ENCODE data around the gene LRAT. TPM values are rescaled to one million over a fixed set of nuclear protein-coding genes. Genes with fewer than 3 reads are reported as not detected.
A peak's percentile ranks its signal among the peaks of the same experiment; 100 is the strongest.

Gene LRAT
- total and polyA plus RNA-seq, 2 of the 13 experiments (the other 11 are each of a cell fraction or from before 2014, with no cell fraction given), result 0.11 TPM; not detected in 1

DNA sequence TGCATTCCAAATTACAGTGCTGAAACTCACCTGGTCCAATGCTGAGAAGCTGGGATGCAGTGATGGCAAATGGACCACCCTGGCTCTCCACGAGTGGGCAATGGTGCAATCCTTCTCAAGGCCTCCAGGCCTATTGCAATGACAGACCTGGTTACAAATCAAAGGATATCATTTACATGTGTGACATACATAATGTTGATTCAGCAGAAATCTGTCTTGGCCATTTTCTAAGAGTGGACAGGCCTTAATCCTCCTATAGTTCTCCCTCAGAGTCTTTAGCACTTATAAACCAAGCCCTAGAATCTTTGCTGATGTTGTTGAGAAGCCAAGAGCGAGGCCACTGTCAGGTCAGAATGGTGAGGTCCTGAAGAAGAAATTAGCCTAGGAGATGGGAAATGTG lies 17.1 kb downstream of the LRAT start:
- POLR2A ChIA-PET, result no interaction called here

DNA sequence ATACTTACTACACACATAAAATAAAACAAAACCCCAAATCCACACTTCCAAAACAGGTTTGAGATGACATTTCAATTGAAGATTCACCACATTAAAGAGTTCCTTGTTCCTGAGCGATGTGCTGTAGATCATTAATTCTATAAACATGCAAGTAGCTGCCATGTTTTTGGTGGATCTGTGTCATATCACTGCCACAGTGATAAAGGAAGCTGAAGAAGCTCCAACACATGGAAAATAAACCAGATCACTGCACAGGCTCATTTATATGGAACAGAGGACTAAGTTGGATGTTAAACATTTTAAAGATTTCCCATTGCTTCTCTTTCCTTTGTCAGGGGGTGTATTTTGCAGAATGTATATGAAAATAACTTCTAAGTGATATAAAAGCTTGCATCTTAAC lies 34.5 kb downstream of the LRAT start:
- no peaks in the 10 kb centered on the region for H3K79me2 ChIP-seq (ENCODE audit: insufficient read depth, low read length)
- CTCF ChIA-PET (ENCODE audit: low intra/inter-chr PET ratio, low total read pairs), result interaction anchor here (1.8 kb wide), 1 partner anchor 140 kb away, joined by 18 read pairs; no protein-coding TSS in a partner anchor
- no peak for FAIRE-seq
- no peaks in the 10 kb centered on the region for H4K20me1 ChIP-seq (ENCODE audit: insufficient read depth, low read length)
- no peaks in the 10 kb centered on the region for H3K36me3 ChIP-seq (replicated peaks in 1 of 2; ENCODE audit: control insufficient read depth in 1 of 2, insufficient read depth in 2 of 2, low read length in 2 of 2)
- WGBS (ENCODE audit: low lambda C conversion rate), result 7% methylated on average over 1 of the region's 1 CpG
- no peak overlapping the region for H3K4me3 ChIP-seq (replicated peaks in 1 of 3; ENCODE audit: insufficient read depth in 1 of 3, low read depth in 2 of 3, low read length in 3 of 3)
- in situ Hi-C loops (cut with HindIII; ENCODE audit: extremely low pct_ligation_motif_present, low pct_unique_long_range_greater_than_20kb), result loop anchor here (5.0 kb wide), 2 partner anchors 136 to 226 kb away; partner anchors contain the start of gene PLRG1
- H3K9me3 ChIP-seq (ENCODE audit: low read length), result no peaks in the 10 kb centered on the region
- H3K27ac ChIP-seq (ENCODE audit: extremely low read length, insufficient read depth, low read length), result no peak overlapping the region
- BruUV-seq (replicated peaks), result no TSS peak
- no peaks in the 10 kb centered on the region for H3K27me3 ChIP-seq (ENCODE audit: control insufficient read depth in 1 of 2, insufficient read depth in 2 of 2, low read length in 2 of 2)
- DNase-seq (ENCODE audit: low spot score), result no peak
- POLR2A ChIA-PET, result no interaction called here
- no peak overlapping the region for H3K4me2 ChIP-seq (ENCODE audit: low read depth, low read length)
- no peak for ATAC-seq
- intact Hi-C loops (cut with micrococcal nuclease; ENCODE audit: unreplicated experiment), result loop anchor here (2.0 kb wide), 2 partner anchors 91 to 219 kb away; no protein-coding TSS in a partner anchor
- TF ChIP-seq ZNF766 (CRISPR knock-in tag; IDR thresholded peaks at IDR 0.05; ENCODE audit: borderline replicate concordance), result no peak
- no peak for TF ChIP-seq PHB2 (IDR thresholded peaks at IDR 0.05; ENCODE audit: partially characterized antibody)
- TF ChIP-seq ZNF570 (CRISPR knock-in tag; IDR thresholded peaks at IDR 0.05; ENCODE audit: borderline replicate concordance), result no peak
- TF ChIP-seq MAZ (IDR thresholded peaks at IDR 0.05; ENCODE audit: borderline replicate concordance, low read depth, low read length), result no peak
- no peak for TF ChIP-seq MAZ (CRISPR knock-in tag; IDR thresholded peaks at IDR 0.05; ENCODE audit: low read depth)
- TF ChIP-seq, protein P1, sequence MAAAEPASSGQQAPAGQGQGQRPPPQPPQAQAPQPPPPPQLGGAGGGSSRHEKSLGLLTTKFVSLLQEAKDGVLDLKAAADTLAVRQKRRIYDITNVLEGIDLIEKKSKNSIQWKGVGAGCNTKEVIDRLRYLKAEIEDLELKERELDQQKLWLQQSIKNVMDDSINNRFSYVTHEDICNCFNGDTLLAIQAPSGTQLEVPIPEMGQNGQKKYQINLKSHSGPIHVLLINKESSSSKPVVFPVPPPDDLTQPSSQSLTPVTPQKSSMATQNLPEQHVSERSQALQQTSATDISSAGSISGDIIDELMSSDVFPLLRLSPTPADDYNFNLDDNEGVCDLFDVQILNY (CRISPR knock-in tag; conservative IDR thresholded peaks at IDR 0.05), result no peak
- no peak for TF ChIP-seq ZNF329 (CRISPR knock-in tag; IDR thresholded peaks at IDR 0.05; ENCODE audit: low read depth)
- no peak for TF ChIP-seq SMYD3 (CRISPR knock-in tag; IDR thresholded peaks at IDR 0.05)
- no peak for TF ChIP-seq ZNF543 (CRISPR knock-in tag; IDR thresholded peaks at IDR 0.05)
- no peak for TF ChIP-seq ZNF761 (CRISPR knock-in tag; conservative IDR thresholded peaks at IDR 0.05)
- no peak for TF ChIP-seq ZNF557 (CRISPR knock-in tag; IDR thresholded peaks at IDR 0.05)
- H2AFZ ChIP-seq (ENCODE audit: low read length), result no peak overlapping the region
- no peaks in the 10 kb centered on the region for H3K4me1 ChIP-seq (ENCODE audit: insufficient read depth, low read length)
- H3K9ac ChIP-seq (ENCODE audit: insufficient read depth, low read depth, low read length), result no peak overlapping the region

More for the DNA sequence above, 17.1 kb downstream of the LRAT start:
- Histone ChIP-seq H3K79me2 (ENCODE audit: insufficient read depth, low read length) (no peaks in the 10 kb centered on the region), H3K4me3 (replicated peaks in 1 of 3; ENCODE audit: insufficient read depth in 1 of 3, low read depth in 2 of 3, low read length in 3 of 3) (no peak overlapping the region), H3K27me3 (ENCODE audit: control insufficient read depth in 1 of 2, insufficient read depth in 2 of 2, low read length in 2 of 2) (no peaks in the 10 kb centered on the region), H2AFZ (ENCODE audit: low read length) (no peak overlapping the region), H3K4me2 (ENCODE audit: low read depth, low read length) (no peak overlapping the region), H3K9ac (ENCODE audit: insufficient read depth, low read depth, low read length) (no peak overlapping the region), H4K20me1 (ENCODE audit: insufficient read depth, low read length) (no peaks in the 10 kb centered on the region), H3K36me3 (replicated peaks in 1 of 2; ENCODE audit: control insufficient read depth in 1 of 2, insufficient read depth in 2 of 2, low read length in 2 of 2) (no peaks in the 10 kb centered on the region), H3K4me1 (ENCODE audit: insufficient read depth, low read length) (no peaks in the 10 kb centered on the region), H3K27ac (ENCODE audit: extremely low read length, insufficient read depth, low read length) (no peak overlapping the region), H3K9me3 (ENCODE audit: low read length) (no peaks in the 10 kb centered on the region)
- FAIRE-seq (no peak), ATAC-seq (no peak), DNase-seq (ENCODE audit: low spot score) (no peak)
- WGBS (ENCODE audit: low lambda C conversion rate), result 0% methylated on average over 1 of the region's 2 CpGs
- TF ChIP-seq MAFK (conservative IDR thresholded peaks at IDR 0.05 in 1 of 2, IDR thresholded peaks at IDR 0.05 in 1 of 2; ENCODE audit: low read length in 2 of 2) (peak; percentile 82 to 88), MAFF (IDR thresholded peaks at IDR 0.05; ENCODE audit: low read depth, low read length) (peak; percentile 81), KLF9 (CRISPR knock-in tag; IDR thresholded peaks at IDR 0.05; ENCODE audit: low read depth) (no peak)
- intact Hi-C loops (cut with micrococcal nuclease; ENCODE audit: unreplicated experiment) (no loop called here), in situ Hi-C loops (cut with HindIII; ENCODE audit: extremely low pct_ligation_motif_present, low pct_unique_long_range_greater_than_20kb) (no loop called here)
- no TSS peak for BruUV-seq (replicated peaks)
- CTCF ChIA-PET (ENCODE audit: low intra/inter-chr PET ratio, low total read pairs), result no interaction called here

Data from HepG2 (cell line).